Gastrocnemius medialis (tissue), 4 donors: ENCODE data around the gene DHRS1. TPM values are rescaled to one million over a fixed set of nuclear protein-coding genes. Genes with fewer than 3 reads are reported as not detected.
A peak's percentile ranks its signal among the peaks of the same experiment; 100 is the strongest.

Experiments used
- ATAC-seq, 2 donors: fragments of 150-250 bp; one replicate each; pipeline ENCODE4 v1.9.1; 2016
- DNase-seq, 2 donors: peaks; one replicate each; pipeline ENCODE4 v3.0.0-alpha.2; 2019
- H3K27ac ChIP-seq, 4 donors: fragments of 200-600 bp; sonication (generic); 1 replicate in 1 of 4; 2 replicates in 3 of 4; pipeline ENCODE4 v1.5.1; 2016 to 2018; ENCODE audit warnings: mild to moderate bottlenecking in 2 of 4, moderate library complexity in 1 of 4
- H3K27me3 ChIP-seq, 3 donors: fragments of 200-600 bp; sonication (generic) in 2 of 3; 1 replicate in 1 of 3; 2 replicates in 2 of 3; pipeline versions ENCODE4 v1.5.1 to v1.6.0; 2016 to 2019; ENCODE audit warnings: mild to moderate bottlenecking in 1 of 3, moderate library complexity in 1 of 3
- H3K36me3 ChIP-seq, 2 donors: fragments of 200-600 bp; sonication (generic) in 1 of 2; one replicate each; pipeline ENCODE4 v1.5.1; 2017 to 2018
- H3K4me1 ChIP-seq, 2 donors: fragments of 200-600 bp; sonication (generic) in 1 of 2; one replicate each; pipeline ENCODE4 v1.5.1; 2016 to 2017; ENCODE audit warnings: mild to moderate bottlenecking in 2 of 2
- H3K4me3 ChIP-seq, 4 donors: fragments of 200-600 bp; sonication (generic) in 3 of 4; 1 replicate in 1 of 4; 2 replicates in 3 of 4; pipeline ENCODE4 v1.5.1; 2016 to 2019; ENCODE audit warnings: mild to moderate bottlenecking in 2 of 4
- H3K9me3 ChIP-seq, 3 donors: fragments of 200-600 bp; sonication (generic) in 2 of 3; 1 replicate in 1 of 3; 2 replicates in 2 of 3; pipeline ENCODE4 v1.5.1; 2016 to 2019
- CTCF ChIP-seq, 5 experiments: fragments of 450-650 bp in 3 of 5; fragments of 200-600 bp in 2 of 5; sonication (generic) in 2 of 5; IDR thresholded peaks in 4 of 5; conservative IDR thresholded peaks in 1 of 5; 1 replicate in 4 of 5; 2 replicates in 1 of 5; pipeline ENCODE4 v1.5.1; 2016 to 2019; ENCODE audit warnings: antibody characterized with exemption in 5 of 5, mild to moderate bottlenecking in 3 of 5, moderate library complexity in 3 of 5
- POLR2A ChIP-seq, 2 donors: fragments of 450-650 bp; IDR thresholded peaks; one replicate each; pipeline ENCODE4 v1.6.1; 2017; ENCODE audit warnings: antibody characterized with exemption in 2 of 2, mild to moderate bottlenecking in 2 of 2, moderate library complexity in 2 of 2
- in situ Hi-C, 4 donors: fragments of 200-750 bp; cut with MboI; loops; one replicate each; pipeline versions ENCODE4 v1.15.0 to v1.8.0; 2017; ENCODE audit warnings: low sequenced_read_pairs in 4 of 4
- intact Hi-C: fragments of 100-400 bp; cut with DNase I; formaldehyde crosslinking; loops from one replicate; pipeline ENCODE4 v1.15.1; 2023; ENCODE audit warnings: low total_unique reads
- total RNA-seq, 4 donors: library from RNA; depleted of rRNA; stranded (reverse); fragments of >200 nt; gene quantifications; one replicate each; pipeline versions ENCODE4 v1.1.0 to v1.2.3, GENCODE V29; 2016

The DHRS1 gene
- total RNA-seq, 4 donors from 2014 or later: 1.9 to 12.2 (median 8.2) TPM

DNA sequence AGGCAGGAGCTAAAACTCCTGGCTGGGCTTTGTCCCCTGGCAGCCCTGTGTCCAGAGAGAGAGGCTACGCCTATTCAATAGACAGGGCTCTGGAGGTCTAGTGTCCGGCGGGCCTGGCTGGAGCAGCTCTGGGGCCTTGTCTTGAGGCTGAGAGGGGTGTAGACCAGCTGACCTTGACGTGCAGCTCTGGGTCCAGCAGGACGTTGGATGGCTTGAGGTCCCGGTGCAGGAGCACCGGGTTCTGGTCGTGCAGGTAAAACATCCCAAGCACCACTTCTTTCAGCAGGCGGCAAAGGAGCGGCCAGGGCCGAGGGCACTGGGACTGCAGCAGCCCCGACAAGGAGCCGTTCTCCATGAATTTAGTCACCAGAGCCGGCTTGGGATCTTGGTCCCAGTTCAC, 39.3 kb upstream of the DHRS1 start:
- Histone ChIP-seq H3K27ac (peak overlapping the region in 2 of 4 donors; percentile 59 to 62), H3K36me3 (no peaks in the 10 kb centered on the region), H3K27me3 (peaks cover 12 to 43% (median 39%) of the 10 kb centered on the region in 3 donors), H3K4me1 (peaks cover 0 to 7% of the 10 kb centered on the region in 2 donors), H3K9me3 (no peaks in the 10 kb centered on the region), H3K4me3 (peak overlapping the region; percentile 33 to 54 (median 52))
- ATAC-seq (no peak), DNase-seq (no peak)
- TF ChIP-seq CTCF (IDR thresholded peaks at IDR 0.05 in 4 of 5, conservative IDR thresholded peaks at IDR 0.05 in 1 of 5) (no peak), POLR2A (IDR thresholded peaks at IDR 0.05) (no peak)
- in situ Hi-C loops: loop anchor here in 1 of 4 donors (10.0 kb wide), 1 partner anchor 96 kb away; no protein-coding TSS in a partner anchor
- intact Hi-C loops: no loop called here

- DNase-seq: no peak
- intact Hi-C loops: no loop called here
- ATAC-seq: no peak
- no peak for TF ChIP-seq CTCF (IDR thresholded peaks at IDR 0.05 in 4 of 5, conservative IDR thresholded peaks at IDR 0.05 in 1 of 5)
- no peak for TF ChIP-seq POLR2A (IDR thresholded peaks at IDR 0.05)
- Histone ChIP-seq H3K4me1 (peaks cover under 1 to 16% of the 10 kb centered on the region in 2 donors), H3K27ac (no peak overlapping the region), H3K27me3 (peaks cover 14 to 52% (median 47%) of the 10 kb centered on the region in 3 donors), H3K36me3 (no peaks in the 10 kb centered on the region), H3K4me3 (no peak overlapping the region), H3K9me3 (no peaks in the 10 kb centered on the region)
- in situ Hi-C loops: loop anchor here in 1 of 4 donors (10.0 kb wide), 1 partner anchor 97 kb away; no protein-coding TSS in a partner anchor
Observed at GRCh38 chr14:24337824-24338175, 38.2 kb upstream of the DHRS1 start.

DNA sequence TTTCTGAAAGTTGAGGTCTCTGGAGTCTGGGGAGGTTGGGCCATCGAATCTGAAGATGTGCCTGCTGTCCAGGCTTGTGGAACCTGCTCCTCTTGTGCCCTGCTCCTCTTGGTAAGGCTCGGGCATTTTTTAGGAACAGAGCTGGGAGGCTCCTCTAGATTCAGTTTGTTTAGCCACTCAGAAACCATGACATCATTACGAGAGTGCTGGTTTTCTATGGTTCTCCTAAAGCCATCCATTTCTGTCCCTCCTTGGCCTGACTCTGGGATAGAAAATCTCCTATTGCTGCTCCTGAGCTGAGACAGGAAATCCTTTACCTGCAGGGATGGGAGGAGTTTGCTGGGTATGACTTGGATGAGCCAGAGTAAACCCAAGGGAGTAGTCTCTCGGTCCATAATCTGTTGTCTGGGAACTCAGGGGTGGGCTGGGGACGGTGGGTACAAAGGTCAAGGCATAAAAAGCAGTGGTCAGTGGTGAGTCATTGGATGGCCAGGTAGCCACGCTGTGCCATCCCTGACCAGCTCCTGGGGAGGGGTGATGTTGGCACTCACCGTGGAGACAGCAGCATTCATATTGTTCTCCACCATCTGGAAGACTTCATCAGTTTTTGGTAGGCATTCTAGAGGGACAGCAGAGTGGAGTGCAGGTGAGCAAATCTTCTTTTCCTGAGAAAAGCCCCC, 37.7 kb upstream of the DHRS1 start:
- no peaks in the 10 kb centered on the region for H3K9me3 ChIP-seq
- H3K4me3 ChIP-seq: no peak overlapping the region
- H3K27me3 ChIP-seq: peaks cover 19 to 57% (median 52%) of the 10 kb centered on the region in 3 donors
- in situ Hi-C loops (loop anchor here in 1 of 4 donors (10.0 kb wide), 1 partner anchor 98 kb away; no protein-coding TSS in a partner anchor), intact Hi-C loops (no loop called here)
- ATAC-seq (no peak), DNase-seq (no peak)
- no peak for TF ChIP-seq POLR2A (IDR thresholded peaks at IDR 0.05)
- no peak for TF ChIP-seq CTCF (IDR thresholded peaks at IDR 0.05 in 4 of 5, conservative IDR thresholded peaks at IDR 0.05 in 1 of 5)
- peaks cover 6 to 21% of the 10 kb centered on the region in 2 donors for H3K4me1 ChIP-seq
- no peaks in the 10 kb centered on the region for H3K36me3 ChIP-seq
- no peak overlapping the region for H3K27ac ChIP-seq

DNA sequence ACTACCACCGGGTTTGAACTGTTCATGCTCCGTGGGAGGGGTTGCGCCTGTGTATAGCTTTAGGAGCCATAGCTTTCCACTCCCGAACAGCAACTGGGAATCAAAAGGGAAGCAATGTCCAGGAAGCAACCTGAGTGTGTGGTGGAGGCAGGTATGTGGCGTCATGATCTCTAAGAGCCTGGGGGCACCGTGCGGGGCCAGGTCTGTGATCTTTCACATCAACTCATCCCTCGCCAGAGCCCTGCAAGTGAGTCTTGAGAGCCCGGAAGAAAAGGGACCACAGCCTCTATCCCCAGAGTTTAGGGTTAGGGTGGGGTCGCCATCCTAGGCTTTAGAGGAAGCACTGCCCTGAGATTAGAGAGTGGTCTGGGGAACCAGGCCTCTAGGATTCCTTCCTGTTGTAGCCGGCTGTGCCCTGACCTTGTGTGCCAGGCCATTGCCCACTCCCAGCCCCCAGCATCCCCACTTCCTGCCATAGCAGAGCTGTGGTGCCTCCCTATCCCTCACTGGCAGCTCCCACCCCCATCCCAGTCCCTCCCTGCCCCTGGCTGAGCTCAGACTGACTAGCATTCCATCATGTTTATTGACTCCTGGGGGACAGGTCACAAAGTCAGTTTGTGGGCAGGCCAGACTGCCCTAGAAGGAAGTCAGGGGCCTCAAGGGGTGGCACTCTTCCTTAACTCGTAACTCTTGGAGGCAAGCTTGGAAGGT, 36.0 kb upstream of the DHRS1 start:
- intact Hi-C loops: loop anchor here (2.0 kb wide), 1 partner anchor 31 kb away; no protein-coding TSS in a partner anchor
- H3K4me3 ChIP-seq: peak overlapping the region in 2 of 4 donors; percentile 64 to 72

More for the DNA sequence above, 36.0 kb upstream of the DHRS1 start:
- in situ Hi-C loops: loop anchor here in 1 of 4 donors (10.0 kb wide), 1 partner anchor 99 kb away; no protein-coding TSS in a partner anchor
- DNase-seq (no peak), ATAC-seq (no peak)
- Histone ChIP-seq H3K27ac (peak overlapping the region; percentile 45 to 81 (median 77)), H3K27me3 (peaks cover 19 to 53% (median 53%) of the 10 kb centered on the region in 3 donors), H3K36me3 (no peaks in the 10 kb centered on the region), H3K4me1 (peaks cover 9 to 25% of the 10 kb centered on the region in 2 donors), H3K9me3 (no peaks in the 10 kb centered on the region)
- TF ChIP-seq POLR2A (IDR thresholded peaks at IDR 0.05) (no peak), CTCF (IDR thresholded peaks at IDR 0.05 in 4 of 5, conservative IDR thresholded peaks at IDR 0.05 in 1 of 5) (no peak)
